HL-60 (cell line): ENCODE data around the gene SLC16A13.

Source experiments
- DNase-seq, 2 experiments: peaks; one replicate each; pipeline ENCODE4 v3.0.0-alpha.2; 2010 to 2020; ENCODE audit warnings: low read depth in 1 of 2, low spot score in 1 of 2
- H3K27ac ChIP-seq: fragments of 250-450 bp; sonication (Bioruptor Pico); replicated peaks from 2 replicates; pipeline ENCODE4 v1.5.1; 2020; ENCODE audit warnings: mild to moderate bottlenecking, moderate library complexity
- H3K27me3 ChIP-seq: fragments of 250-450 bp; sonication (Bioruptor Pico); 2 replicates; pipeline ENCODE4 v1.5.1; 2021; ENCODE audit warnings: mild to moderate bottlenecking, moderate library complexity; ENCODE audit not compliant: insufficient read depth, poor library complexity, severe bottlenecking
- H3K4me3 ChIP-seq: replicated peaks from 2 replicates; pipeline ENCODE4 v1.5.1; 2011; ENCODE audit warnings: mild to moderate bottlenecking, control low read depth, low read length; ENCODE audit not compliant: insufficient read depth
- GABPA ChIP-seq: IDR thresholded peaks from 2 replicates; pipeline ENCODE4 v1.6.1; 2012; ENCODE audit warnings: low read depth
- POLR2AphosphoS5 ChIP-seq: IDR thresholded peaks from 2 replicates; pipeline ENCODE4 v1.6.1; 2012; ENCODE audit warnings: low read depth
- SPI1 ChIP-seq: IDR thresholded peaks from 2 replicates; pipeline ENCODE4 v1.6.1; 2012; ENCODE audit warnings: low read depth, mild to moderate bottlenecking, borderline replicate concordance
- TF ChIP-seq, protein P1 (sequence below): IDR thresholded peaks from one replicate; pipeline ENCODE4 v1.5.1; 2011; ENCODE audit warnings: low read length, control low read depth, inconsistent platforms; ENCODE audit not compliant: insufficient read depth
- TF ChIP-seq, protein P2 (sequence below): IDR thresholded peaks from 2 replicates; pipeline ENCODE4 v1.6.1; 2012; ENCODE audit warnings: low read depth; ENCODE audit not compliant: insufficient replicate concordance

Gene SLC16A13

DNA sequence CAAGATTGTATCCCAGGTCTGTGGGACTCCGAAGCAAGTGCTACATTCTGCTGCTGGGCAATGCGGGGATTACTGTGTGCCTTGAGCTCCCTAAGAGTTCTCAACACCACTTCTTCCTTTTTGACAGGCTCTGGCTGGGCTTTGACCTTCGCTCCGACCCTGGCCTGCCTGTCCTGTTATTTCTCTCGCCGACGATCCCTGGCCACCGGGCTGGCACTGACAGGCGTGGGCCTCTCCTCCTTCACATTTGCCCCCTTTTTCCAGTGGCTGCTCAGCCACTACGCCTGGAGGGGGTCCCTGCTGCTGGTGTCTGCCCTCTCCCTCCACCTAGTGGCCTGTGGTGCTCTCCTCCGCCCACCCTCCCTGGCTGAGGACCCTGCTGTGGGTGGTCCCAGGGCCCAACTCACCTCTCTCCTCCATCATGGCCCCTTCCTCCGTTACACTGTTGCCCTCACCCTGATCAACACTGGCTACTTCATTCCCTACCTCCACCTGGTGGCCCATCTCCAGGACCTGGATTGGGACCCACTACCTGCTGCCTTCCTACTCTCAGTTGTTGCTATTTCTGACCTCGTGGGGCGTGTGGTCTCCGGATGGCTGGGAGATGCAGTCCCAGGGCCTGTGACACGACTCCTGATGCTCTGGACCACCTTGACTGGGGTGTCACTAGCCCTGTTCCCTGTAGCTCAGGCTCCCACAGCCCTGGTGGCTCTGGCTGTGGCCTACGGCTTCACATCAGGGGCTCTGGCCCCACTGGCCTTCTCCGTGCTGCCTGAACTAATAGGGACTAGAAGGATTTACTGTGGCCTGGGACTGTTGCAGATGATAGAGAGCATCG lies 2.4 kb downstream of the SLC16A13 start:
- Histone ChIP-seq H3K27me3 (peaks cover under 1% of the 10 kb centered on the region), H3K4me3 (no peak overlapping the region), H3K27ac (no peak overlapping the region)
- DNase-seq = no peak
- TF ChIP-seq GABPA = no peak
- TF ChIP-seq POLR2AphosphoS5 = no peak
- TF ChIP-seq SPI1 = no peak
- TF ChIP-seq, protein P1, sequence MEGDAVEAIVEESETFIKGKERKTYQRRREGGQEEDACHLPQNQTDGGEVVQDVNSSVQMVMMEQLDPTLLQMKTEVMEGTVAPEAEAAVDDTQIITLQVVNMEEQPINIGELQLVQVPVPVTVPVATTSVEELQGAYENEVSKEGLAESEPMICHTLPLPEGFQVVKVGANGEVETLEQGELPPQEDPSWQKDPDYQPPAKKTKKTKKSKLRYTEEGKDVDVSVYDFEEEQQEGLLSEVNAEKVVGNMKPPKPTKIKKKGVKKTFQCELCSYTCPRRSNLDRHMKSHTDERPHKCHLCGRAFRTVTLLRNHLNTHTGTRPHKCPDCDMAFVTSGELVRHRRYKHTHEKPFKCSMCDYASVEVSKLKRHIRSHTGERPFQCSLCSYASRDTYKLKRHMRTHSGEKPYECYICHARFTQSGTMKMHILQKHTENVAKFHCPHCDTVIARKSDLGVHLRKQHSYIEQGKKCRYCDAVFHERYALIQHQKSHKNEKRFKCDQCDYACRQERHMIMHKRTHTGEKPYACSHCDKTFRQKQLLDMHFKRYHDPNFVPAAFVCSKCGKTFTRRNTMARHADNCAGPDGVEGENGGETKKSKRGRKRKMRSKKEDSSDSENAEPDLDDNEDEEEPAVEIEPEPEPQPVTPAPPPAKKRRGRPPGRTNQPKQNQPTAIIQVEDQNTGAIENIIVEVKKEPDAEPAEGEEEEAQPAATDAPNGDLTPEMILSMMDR = no peak
- TF ChIP-seq, protein P2, sequence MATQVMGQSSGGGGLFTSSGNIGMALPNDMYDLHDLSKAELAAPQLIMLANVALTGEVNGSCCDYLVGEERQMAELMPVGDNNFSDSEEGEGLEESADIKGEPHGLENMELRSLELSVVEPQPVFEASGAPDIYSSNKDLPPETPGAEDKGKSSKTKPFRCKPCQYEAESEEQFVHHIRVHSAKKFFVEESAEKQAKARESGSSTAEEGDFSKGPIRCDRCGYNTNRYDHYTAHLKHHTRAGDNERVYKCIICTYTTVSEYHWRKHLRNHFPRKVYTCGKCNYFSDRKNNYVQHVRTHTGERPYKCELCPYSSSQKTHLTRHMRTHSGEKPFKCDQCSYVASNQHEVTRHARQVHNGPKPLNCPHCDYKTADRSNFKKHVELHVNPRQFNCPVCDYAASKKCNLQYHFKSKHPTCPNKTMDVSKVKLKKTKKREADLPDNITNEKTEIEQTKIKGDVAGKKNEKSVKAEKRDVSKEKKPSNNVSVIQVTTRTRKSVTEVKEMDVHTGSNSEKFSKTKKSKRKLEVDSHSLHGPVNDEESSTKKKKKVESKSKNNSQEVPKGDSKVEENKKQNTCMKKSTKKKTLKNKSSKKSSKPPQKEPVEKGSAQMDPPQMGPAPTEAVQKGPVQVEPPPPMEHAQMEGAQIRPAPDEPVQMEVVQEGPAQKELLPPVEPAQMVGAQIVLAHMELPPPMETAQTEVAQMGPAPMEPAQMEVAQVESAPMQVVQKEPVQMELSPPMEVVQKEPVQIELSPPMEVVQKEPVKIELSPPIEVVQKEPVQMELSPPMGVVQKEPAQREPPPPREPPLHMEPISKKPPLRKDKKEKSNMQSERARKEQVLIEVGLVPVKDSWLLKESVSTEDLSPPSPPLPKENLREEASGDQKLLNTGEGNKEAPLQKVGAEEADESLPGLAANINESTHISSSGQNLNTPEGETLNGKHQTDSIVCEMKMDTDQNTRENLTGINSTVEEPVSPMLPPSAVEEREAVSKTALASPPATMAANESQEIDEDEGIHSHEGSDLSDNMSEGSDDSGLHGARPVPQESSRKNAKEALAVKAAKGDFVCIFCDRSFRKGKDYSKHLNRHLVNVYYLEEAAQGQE = no peak

DNA sequence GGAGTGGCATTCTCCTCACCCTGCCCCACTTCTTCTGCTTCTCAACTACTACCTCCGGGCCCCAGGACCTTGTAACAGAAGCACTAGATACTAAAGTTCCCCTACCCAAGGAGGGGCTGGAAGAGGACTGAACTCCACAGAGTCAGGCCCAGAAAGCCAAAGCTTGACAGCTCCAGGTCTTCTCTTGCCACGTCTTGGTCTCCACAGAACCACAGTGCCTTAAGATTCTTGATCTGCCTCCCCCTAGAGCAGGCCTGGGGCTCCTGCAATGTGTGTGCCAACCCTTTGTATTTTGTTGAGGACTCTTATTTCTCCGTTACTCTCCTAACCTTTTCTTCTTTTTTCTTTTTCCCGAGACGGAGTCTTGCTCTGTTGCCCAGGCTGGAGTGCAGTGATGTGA lies 4.0 kb downstream of the SLC16A13 start:
- H3K4me3 ChIP-seq = no peak overlapping the region
- TF ChIP-seq POLR2AphosphoS5 (no peak), SPI1 (no peak), GABPA (no peak)
- TF ChIP-seq, protein P1 = no peak
- TF ChIP-seq, protein P2 = no peak
- DNase-seq = no peak
- H3K27ac ChIP-seq = no peak overlapping the region
- peaks cover 9% of the 10 kb centered on the region for H3K27me3 ChIP-seq

DNA sequence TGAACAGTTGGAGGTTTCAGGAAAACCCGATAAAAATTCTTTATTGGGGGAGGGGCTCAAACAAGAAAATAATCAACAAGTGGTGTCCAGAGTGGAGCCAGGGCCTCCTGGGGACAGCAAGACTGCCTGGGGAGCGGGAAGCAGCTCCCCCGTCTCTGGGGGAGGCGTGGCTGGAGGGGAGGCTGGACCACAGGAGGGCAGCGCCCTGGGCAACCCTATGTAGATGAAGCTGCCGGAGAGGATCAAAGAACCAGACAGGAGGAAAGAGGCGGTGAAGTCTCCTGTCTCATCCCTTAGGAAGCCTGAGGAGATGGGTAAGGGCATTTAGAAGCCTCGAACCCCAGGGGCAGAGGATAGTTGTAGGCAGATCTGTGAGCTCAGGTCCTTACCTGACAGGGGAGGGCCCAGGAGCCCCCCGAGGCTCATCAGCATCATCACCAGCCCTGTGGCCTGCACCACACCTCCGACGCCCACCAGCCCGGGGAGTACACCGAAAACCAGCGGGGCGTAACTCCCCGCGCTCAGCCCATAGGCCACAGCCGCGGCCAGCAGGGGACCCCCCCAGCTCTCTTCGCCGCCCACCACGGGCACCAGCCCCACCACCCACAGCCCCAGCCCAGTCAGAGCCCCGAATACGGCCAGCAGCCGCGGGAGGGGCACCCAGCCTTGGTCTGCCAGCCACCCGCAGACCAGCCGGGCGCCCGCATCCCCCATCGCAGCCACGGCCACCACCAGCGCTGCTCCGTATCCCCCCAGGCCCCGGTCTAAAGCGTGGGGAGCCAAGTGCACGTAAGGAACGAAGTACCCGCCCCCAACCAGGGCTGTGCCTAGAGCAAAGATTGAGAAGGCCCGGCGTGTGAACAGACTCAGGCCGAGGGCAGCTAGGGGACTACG lies 6.0 kb downstream of the SLC16A13 start:
- Histone ChIP-seq H3K27ac (no peak overlapping the region), H3K27me3 (peaks cover 12% of the 10 kb centered on the region), H3K4me3 (no peak overlapping the region)
- DNase-seq = no peak
- TF ChIP-seq POLR2AphosphoS5 = no peak
- TF ChIP-seq, protein P1 = no peak
- TF ChIP-seq SPI1 = no peak
- TF ChIP-seq, protein P2 = no peak
- TF ChIP-seq GABPA = no peak
